ENCODE measurements around the gene CDC42SE1.

CDC42SE1 gene

DNA sequence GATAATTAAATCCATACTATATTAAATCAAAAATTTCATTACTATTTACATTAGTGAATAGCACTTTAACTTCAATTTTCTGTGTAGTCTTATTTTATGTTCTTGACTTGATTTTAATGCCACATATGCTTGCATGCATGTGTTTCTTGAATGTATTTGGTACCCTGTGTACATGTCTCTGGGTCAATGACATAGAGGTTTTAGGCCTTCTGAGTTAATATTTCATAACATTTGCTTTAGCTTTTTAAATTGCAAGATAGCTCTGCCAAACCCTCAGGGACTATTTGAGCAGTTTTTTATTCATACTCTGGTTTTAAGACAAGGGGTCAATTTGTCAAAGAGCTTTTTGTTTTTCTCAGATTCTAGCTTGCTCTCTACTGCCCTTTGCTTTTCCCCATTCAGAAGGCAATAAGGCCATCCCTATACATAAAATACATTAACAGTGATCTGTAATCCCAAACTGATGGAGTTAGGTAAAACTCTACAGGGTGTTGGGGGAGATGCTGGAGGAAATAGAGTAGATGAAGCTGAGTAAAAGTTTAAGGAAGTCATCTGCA, 5.7 kb upstream of the CDC42SE1 start:
- TF ChIP-seq CTCF (IDR thresholded peaks at IDR 0.05; ENCODE audit: insufficient read depth, low read length, missing control alignments) = no peak
- DNase-seq (ENCODE audit: low read depth, low spot score) = no peak
- CTCF ChIA-PET = interaction anchor here (1.1 to 2.1 kb wide), 2 partner anchors 16 to 35 kb away, joined by 3 to 7 read pairs; no protein-coding TSS in a partner anchor
- POLR2A ChIA-PET = interaction anchor here (0.6 kb wide), 1 partner anchor 317 kb away, joined by 3 read pairs; no protein-coding TSS in a partner anchor
- no peak overlapping the region for H3K4me3 ChIP-seq (ENCODE audit: low read depth, low read length)

- peak; percentile 65 for DNase-seq (ENCODE audit: low read depth, low spot score)
- ChIA-PET CTCF (interaction anchor here (0.7 to 3.4 kb wide), 11 partner anchors 8 to 83 kb away, joined by 3 to 31 read pairs (median 4); partner anchors contain the start of genes C1orf56 and GABPB2), POLR2A (interaction anchor here (1.6 to 6.5 kb wide), 2 partner anchors 8 to 14 kb away, joined by 5 to 56 read pairs; partner anchors contain the start of genes C1orf56 and GABPB2)
- no peak for TF ChIP-seq CTCF (IDR thresholded peaks at IDR 0.05; ENCODE audit: insufficient read depth, low read length, missing control alignments)
- peak overlapping the region; percentile 12 for H3K4me3 ChIP-seq (ENCODE audit: low read depth, low read length)
These were observed 3.4 kb upstream of the CDC42SE1 start for GRCh38 chr1:151062741-151063371.

- CTCF ChIA-PET = interaction anchor here (1.0 to 4.9 kb wide), 10 partner anchors 9 to 82 kb away, joined by 3 to 31 read pairs (median 4); partner anchors contain the start of genes C1orf56, GABPB2 and MINDY1
- no peak for TF ChIP-seq CTCF (IDR thresholded peaks at IDR 0.05; ENCODE audit: insufficient read depth, low read length, missing control alignments)
- H3K4me3 ChIP-seq (ENCODE audit: low read depth, low read length) = peak overlapping the region; percentile 94
- no peak for DNase-seq (ENCODE audit: low read depth, low spot score)
- POLR2A ChIA-PET = interaction anchor here (0.9 to 6.5 kb wide), 3 partner anchors 9 to 55 kb away, joined by 3 to 56 read pairs (median 5); partner anchors contain the start of genes C1orf56, GABPB2 and MINDY1
These were observed 2.3 kb upstream of the CDC42SE1 start for GRCh38 chr1:151061704-151062103.

DNA sequence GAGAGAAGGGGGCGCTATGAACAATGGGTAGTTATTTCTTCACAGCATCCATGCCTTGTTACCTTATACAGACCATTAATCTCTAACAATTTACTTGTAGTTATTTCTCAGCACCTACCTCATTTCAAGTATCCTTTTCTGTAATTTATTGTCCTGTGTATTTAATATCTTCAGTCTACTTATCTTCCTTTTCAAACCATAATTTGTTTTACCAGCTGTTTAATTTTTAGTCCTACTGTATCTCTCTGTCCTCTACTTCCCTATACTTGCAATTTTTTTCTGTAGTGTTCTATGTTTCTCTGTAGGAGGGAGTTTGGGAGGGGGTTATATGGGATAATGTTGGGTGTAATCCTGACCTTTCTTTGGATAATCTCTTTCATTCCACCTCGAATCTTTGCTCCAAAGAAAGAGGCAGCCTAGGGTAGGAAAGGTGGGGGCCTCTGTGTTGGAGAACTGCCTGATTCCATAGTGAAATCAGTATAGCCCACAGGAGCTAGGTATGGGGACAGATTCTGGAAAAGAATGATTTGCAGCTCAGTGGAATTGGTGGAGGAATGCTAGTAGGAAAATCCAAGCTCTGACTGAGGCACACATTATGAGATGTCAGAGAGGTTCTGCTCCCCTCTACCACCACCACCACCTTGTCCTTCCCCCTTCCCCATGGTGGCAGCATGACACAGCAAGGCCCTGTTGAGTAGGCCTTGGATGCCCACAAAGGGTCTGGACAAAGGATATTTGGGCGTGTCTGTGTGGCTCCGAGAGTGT, 1.4 kb upstream of the CDC42SE1 start:
- ChIA-PET POLR2A (interaction anchor here (0.5 to 6.5 kb wide), 4 partner anchors 12 to 431 kb away, joined by 3 to 56 read pairs (median 4); partner anchors contain the start of genes C1orf56, ENSA and MINDY1), CTCF (interaction anchor here (0.6 to 4.9 kb wide), 10 partner anchors 10 to 312 kb away, joined by 3 to 31 read pairs (median 4); partner anchors contain the start of genes C1orf56 and GABPB2)
- peak overlapping the region; percentile 94 for H3K4me3 ChIP-seq (ENCODE audit: low read depth, low read length)
- no peak for DNase-seq (ENCODE audit: low read depth, low spot score)
- no peak for TF ChIP-seq CTCF (IDR thresholded peaks at IDR 0.05; ENCODE audit: insufficient read depth, low read length, missing control alignments)

DNA sequence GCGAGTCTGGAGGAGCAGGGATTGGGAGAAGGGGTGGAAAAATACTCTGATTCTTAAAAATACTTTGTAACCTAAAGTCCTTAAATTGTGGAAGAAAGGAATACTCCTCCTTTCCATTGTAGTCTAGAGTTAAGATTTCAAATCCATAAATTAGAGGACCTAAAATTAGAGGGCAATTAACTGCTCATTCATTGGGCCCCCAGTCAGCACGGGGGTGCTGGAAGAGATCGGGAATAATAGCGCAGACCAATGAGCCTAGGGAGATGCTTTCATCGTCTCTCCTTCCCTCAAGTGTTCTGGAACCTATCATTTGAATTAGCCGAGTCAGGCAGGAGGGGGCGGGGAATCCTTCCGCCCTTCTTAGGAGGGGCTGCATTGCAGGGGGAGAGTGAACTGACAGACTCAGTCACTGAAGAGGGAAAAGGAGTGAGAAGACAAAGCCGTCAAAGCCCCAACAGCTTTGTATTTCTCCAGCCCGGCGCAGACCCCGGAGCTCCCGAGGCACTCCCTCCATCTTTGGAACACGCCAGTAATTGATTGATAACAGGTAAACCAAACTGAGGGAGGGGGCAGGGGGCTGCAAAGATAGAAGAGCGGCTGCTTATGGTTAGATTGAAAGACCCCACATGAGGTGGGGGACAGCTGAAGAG, 710 bp upstream of the CDC42SE1 start, which contains the start of gene MLLT11:
MLLT11 (plus strand) TSS at position 391 of the 650 bp plus-strand sequence. CDS start 6,828 bp downstream, outside the sequence.
- TF ChIP-seq CTCF (IDR thresholded peaks at IDR 0.05; ENCODE audit: insufficient read depth, low read length, missing control alignments) = no peak
- ChIA-PET POLR2A (interaction anchor here (0.5 to 6.5 kb wide), 4 partner anchors 11 to 430 kb away, joined by 3 to 56 read pairs (median 4); partner anchors contain the start of genes C1orf56, ENSA and GABPB2), CTCF (interaction anchor here (0.6 to 4.9 kb wide), 9 partner anchors 10 to 95 kb away, joined by 3 to 31 read pairs (median 5); partner anchors contain the start of genes C1orf56 and GABPB2)
- peak within 1 kb of the TSS; percentile 94 for H3K4me3 ChIP-seq (ENCODE audit: low read depth, low read length)
- peak; percentile 21 for DNase-seq (ENCODE audit: low read depth, low spot score)

Data from AG04449 (cell line).